GM18520 (cell line): ENCODE data around the gene FAM24B.
"Not testable (repeated sequence)": the region's sequence is repeated elsewhere in the genome, so short reads cannot be mapped to it uniquely, and the experiment has no call there.

Experiments
- ATAC-seq: cut with Tn5 transposase; IDR thresholded peaks from one replicate; pipeline ENCODE4 v1.9.1; 2021; ENCODE audit not compliant: unreplicated experiment

Gene FAM24B, protein sequence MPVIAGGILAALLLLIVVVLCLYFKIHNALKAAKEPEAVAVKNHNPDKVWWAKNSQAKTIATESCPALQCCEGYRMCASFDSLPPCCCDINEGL

DNA sequence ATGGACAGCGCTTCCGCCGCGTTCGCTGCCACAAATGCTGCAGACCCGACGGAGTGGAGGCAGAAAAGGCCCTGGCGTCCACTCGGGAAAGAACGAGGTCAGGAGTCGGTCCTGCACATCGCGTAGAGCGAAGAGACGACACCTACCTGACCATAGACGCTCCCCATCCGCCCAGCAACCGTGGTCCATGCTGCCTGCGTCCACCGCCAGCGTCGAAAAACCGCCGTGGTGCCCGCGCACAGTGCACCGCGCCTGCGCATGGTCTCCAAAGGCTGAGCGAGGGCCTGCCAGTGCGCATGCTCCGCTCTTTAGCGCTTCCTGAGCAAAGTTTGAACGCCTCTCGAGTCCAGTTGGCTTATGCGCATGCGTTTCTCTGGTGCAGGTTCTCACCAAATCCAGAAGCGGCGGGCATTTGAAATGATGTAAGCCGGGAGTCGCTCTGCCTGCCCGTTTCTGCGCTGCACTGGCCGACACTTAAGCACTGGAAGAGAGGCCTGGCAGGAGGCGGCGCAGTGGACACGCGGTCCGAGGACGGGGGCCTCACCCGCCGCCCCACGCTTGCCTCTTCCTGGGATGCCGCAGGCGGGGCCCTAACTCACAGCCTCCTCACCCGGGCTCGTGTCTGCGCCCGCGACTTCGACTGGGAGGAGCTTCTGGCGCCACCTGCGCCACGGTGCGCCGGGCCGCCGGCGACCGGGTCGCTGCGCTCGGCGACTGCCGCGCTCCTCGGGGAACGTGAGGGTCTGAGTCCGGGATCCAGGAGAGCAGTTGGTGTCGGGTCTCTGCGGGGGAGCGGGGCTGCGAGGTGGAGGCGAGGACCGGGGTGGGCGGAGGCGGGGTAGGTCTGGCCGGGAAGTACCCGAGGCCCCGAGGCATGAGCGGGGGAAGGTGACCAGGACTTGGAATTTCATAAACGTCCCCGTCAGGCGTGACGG lies at the start of gene FAM24B:
FAM24B (minus strand) TSS at position 243 of the 935 bp plus-strand sequence. CDS start 29,066 bp downstream, outside the sequence.
- peak; percentile 59 for ATAC-seq

DNA sequence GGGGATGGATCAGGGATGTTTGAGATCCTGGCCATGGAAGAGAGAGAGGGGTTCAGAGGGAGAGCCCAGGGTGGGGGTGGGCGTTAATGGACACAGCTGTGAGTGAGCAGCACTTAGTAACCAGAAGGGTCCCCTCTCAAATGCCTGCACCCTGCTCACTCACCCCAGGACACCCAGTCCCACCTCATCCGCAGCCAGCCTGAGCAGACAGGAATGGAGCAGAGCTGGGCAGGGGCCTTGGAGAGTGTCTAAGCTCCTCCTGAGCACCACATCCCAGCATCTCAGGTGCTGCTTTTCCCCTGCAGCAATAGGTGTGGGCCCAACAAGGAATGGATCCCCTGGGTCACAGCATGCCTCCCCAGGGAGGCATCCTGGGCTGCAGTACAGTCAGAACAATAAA lies 36.3 kb upstream of the FAM24B start:
- ATAC-seq, result no peak

DNA sequence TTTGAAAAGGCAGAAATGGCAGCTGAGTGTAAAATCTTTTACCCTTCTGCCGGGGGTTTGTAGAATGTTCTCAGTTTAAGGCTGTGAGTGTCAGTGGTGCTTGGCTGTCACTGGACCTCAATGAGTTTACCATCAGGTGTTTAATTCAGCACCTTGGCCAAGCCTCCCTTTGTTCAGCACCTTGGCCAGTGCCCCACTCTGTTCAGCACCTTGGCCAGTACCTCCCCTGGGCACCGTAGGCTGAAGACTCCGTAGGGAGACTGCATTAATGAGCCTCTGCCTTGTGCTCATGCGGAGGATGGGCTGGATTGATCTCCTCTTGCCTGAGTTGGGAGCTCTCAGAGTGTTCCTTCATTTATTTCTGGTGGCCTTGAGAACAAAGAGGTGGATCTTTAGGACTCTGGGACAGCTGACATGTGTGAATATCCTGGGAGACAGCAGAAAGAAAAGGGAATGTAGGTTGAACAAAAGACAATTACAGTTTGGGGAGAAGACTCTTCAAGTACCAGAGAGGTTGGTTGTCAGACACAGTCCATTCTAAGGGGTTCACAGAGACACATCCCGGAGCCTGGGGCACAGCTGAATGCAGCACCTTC lies 32.6 kb upstream of the FAM24B start:
- no peak for ATAC-seq

DNA sequence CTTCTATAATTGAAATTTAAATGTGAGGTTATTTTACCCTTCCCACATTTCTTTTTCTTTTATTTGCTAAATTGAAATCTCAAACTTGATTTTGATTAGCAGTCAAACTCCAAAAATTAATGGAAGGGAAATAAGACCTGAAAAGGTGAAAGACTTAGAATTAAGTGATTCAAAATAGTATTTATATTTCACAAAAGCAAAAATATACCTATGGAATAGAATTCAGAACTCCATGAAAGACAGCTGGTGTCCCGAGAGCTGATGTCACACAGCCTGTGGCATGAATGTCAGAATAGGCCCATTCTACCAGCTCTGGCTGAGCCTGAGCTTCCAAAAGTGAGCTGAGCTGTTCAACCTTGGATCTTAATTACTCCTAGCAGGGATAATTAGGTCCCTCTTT lies 30.9 kb upstream of the FAM24B start, which contains the start of gene FAM24A:
FAM24A (plus strand) TSS at position 301 of the 400 bp plus-strand sequence. CDS start 1,025 bp downstream, outside the sequence.
- ATAC-seq, result no peak

DNA sequence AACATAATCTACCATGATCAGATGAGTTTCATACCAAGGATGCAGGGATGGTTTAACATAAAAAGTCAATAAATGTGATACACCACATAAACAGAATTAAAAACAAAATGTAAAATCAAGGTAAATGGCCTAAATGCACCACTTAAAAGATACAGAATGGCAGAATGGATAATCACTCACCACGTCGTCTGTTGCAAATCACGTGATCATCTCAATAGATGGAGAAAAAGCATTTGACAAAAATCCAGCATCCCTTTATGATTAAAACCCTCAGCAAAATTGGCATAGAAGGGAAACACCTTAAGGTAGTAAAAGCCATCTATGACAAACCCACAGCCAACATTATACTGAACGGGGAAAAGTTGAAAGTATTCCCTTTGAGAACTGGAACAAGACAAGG lies 24.5 kb upstream of the FAM24B start:
- not testable (repeated sequence) for ATAC-seq

DNA sequence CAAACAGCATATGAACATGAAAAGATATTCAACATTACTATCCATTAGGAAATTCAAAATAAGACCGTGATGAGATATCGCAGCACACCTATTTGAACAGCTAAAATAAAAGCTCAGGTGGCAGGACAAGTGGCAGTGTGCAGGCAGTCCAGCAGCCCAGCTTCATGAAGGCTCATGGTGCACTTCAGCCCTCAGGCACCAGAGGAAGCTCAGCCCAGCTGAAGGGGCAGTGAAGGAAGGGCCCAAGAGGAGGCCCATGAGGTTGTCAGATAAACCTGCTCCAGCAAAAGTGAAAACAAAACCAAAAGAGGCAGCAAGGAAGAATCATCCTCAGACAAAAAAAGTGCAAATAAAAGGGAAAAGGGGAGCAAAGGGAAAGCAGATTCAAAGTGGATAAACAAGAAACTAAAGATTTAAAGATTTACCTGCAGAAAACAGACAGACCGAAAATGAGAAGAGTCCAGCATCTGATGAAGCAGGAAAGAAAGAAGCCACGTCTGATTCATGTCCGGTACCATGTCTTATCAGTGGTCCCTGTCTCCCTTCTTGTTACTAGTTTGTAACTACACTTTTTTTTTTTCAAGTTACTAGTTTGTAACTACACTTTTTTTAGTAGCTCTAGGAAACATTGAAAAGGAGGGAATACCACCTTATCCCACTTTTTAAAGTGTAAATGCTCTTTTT lies 15.0 kb upstream of the FAM24B start:
- no peak for ATAC-seq

DNA sequence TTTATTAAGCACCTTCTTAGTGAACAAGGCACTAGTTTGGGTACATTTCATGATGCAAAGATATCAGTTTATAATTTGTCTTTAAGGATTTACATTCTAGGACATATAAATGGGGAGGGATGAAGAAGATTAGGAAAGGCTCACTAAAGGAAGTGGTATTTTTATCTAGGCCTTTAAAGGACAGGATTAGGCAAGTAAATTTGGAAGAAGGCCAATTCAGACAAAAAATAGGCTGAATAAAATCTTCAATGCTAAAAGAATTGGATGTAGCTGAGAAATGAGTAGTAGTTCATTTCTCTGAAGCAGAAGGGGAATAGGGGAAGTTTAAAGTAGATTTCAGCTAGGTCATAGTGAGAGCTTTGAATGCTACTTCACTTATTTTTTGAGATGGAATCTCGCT lies 4.8 kb upstream of the FAM24B start:
- no peak for ATAC-seq

DNA sequence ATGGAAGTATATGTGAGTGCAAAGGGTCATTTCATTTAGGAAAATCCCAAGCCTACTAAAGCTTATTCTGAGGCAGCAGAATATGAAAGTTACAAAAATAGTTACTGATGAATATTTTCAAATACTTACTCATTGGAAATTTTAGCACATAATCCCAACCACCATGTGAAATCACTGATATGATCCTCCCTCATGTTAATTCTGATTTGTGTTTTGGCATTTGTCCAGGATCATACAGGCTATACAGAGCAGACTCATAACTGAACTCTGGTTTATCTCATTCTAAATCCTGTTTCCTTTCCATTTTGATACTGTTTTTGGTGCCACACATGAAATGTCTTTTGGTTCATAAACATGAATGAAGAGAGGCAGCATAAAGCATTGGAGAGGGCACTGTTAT lies 3.4 kb upstream of the FAM24B start:
- no peak for ATAC-seq

DNA sequence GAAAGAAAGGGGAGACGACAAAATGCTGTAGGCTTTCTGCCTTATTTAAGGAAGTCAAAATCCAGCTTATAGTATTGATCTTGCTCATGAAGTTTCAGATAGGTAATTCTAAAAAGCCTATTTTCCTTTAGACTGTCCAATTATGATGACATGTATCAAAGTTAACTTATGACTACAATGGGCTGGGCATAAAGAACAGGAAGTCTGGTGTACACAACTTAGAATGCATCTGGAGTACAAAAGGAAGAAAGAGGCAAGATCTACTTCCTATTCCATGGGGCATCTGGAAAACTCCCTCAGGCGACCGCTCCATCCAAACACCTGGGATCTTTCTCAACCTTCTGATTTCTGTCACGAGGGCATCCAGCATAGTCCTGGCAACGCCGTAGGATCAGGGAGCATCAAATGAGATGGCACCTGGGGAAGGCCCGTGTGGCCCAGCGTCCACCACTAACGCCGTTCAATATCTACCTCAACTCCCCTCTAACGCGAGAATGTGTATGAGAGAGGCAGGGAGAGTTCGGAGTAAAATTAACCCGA lies 512 bp downstream of the FAM24B start:
- no peak for ATAC-seq

DNA sequence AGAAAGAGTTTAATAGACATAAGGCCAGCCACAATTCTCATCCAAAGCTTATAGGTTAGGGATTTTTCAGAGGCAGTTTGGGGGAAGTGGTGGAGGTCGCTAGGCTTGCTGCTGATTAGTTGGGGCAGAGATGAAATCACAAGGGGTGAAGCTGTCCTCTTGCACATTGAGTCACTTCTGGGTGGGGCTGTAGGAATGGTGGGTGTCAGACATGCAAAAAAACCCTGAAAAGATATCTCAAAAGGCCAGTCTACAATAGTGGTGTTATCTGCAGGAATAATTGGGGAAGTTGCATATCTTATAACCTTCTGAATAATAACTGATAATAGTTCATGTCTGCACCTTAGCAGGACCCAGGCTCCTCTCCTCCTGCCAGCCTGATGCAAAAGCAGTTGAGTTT lies 2.1 kb downstream of the FAM24B start:
- no peak for ATAC-seq

DNA sequence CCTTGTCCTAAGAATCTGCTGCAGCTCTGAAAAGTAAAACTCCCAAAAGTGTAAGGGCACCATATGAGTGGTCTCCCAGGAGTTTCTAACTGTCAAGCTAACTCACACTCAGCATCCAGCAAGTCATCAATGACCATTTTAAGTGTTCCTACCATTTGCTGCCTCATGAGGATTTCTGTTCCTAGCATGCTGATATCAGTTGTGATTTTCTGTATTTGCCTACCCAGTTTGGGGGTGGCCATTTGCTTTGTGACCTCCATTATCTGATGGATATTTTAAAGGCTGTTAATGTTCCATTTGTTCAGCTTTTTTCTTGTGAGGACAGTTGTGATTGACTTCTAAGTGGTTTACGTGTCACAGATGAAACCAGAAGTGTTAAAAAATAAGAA lies 2.9 kb downstream of the FAM24B start:
- no peak for ATAC-seq

DNA sequence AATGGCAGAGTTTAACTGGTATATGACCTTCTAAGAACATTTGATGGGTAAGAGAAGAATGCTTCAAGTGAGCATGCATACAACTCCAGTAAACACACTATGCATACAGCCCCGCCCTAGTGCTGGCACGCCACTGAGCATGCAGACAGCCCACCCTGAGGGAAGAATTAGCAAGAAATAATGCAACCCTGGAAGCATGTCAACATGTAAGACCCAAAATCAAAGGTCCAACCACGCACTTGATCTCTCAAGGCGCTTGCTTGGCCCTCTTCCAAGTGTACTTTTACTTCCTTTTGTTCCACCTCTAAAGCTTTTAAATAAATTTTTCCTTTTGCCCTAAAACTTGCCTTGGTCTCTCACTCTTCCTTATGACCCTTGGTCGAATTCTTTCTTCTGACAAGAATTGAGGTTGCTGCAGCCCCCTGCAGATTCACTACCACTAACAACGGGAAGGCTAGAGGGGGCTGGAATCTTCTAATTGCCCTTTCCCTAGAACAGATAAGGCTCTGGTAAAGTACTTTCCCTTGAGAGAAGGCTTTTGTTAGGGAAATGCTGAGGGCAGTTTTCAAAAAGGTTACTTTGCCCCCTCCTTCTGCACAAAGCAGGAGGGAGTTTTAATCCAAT lies 3.4 kb downstream of the FAM24B start:
- no peak for ATAC-seq

DNA sequence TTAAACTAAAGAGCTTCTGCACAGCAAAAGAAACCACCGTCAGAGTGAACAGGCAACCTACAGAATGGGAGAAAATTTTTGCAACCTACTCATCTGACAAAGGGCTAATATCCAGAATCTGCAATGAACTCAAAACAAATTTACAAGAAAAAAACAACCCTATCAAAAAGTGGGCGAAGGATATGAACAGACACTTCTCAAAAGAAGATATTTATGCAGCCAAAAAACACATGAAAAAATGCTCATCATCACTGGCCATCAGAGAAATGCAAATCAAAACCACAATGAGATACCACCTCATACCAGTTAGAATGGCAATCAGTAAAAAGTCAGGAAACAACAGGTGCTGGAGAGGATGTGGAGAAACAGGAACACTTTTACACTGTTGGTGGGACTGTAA lies 7.4 kb downstream of the FAM24B start:
- not testable (repeated sequence) for ATAC-seq

DNA sequence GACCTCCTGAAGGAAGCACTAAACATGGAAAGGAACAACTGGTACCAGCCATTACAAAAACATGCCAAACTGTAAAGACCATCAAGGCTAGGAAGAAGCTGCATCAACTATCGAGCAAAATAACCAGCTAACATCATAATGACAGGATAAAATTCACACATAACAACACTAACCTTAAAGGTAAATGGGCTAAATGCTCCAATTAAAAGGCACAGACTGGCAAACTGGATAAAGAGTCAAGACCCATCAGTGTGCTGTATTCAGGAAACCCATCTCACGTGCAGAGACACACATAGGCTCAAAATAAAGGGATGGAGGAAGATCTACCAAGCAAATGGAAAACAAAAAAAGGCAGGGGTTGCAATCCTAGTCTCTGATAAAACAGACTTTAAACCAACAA lies 10.6 kb downstream of the FAM24B start:
- not testable (repeated sequence) for ATAC-seq

DNA sequence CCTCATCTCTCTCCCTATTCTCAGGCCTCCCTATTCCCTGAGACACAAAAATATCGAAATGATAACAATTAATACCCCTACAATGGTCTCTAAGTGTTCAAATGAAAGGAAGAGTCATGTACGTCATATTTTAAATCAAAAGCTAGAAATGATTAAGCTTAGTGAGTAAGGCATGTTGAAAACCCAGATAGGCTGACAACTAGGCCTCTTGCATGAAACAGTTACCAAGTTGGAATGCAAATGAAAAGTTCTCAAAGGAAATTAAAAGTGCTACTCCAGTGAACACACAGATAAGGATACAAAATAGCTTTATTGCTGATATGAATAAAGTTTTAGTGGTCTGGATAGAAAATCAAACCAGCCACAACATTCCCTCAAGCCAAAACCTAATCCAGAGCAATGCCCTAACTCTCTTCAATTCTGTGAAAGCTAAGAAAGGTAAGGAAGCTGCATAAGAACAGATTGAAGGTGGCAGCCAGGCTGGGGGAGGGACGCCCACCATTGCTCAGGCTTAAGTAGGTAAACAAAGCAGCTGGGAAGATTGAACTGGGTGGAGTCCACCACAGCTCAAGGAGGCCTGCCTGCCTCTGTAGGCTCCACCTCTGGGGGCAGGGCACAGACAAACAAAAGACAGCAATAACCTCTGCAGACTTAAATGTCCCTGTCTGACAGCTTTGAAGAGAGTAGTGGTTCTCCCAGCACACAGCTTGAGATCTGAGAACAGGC lies 12.5 kb downstream of the FAM24B start:
- ATAC-seq, result not testable (repeated sequence)

DNA sequence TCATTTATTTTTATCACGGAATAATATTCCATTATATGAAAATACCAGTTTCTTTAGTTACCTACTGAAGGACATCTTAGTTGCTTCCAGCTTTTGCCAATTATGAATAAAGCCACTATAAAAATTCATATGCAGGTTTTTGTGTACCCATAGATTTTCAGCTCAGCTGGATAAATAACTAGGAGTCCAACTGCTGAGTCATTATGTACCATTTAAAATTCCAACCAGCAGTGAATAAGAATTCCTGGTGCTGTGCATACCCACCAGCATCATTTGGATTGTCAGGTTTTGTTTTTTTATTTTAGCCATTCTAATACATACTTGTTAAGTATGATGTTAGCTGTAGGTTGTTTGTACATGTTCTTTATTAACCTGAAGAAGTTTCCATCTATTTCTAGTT lies 14.5 kb downstream of the FAM24B start:
- ATAC-seq, result no peak

DNA sequence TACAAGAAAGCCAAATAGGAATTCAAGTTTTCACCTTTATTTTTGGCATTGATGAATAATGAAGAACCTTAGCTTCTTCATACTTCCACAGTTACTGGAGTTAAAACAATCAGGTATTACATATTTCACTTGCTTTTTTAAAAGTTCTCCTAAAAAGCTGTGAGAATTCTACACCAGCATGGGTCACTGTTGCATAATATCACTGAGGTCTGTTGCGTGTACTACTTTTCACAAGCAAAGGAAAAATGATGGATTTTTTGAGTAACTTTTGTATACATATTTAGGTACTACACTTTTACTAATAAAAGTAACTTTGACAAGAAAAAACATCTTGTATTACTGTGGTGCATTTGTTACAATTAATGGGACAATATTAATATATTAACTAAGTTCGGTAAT lies 15.2 kb downstream of the FAM24B start:
- ATAC-seq, result no peak

DNA sequence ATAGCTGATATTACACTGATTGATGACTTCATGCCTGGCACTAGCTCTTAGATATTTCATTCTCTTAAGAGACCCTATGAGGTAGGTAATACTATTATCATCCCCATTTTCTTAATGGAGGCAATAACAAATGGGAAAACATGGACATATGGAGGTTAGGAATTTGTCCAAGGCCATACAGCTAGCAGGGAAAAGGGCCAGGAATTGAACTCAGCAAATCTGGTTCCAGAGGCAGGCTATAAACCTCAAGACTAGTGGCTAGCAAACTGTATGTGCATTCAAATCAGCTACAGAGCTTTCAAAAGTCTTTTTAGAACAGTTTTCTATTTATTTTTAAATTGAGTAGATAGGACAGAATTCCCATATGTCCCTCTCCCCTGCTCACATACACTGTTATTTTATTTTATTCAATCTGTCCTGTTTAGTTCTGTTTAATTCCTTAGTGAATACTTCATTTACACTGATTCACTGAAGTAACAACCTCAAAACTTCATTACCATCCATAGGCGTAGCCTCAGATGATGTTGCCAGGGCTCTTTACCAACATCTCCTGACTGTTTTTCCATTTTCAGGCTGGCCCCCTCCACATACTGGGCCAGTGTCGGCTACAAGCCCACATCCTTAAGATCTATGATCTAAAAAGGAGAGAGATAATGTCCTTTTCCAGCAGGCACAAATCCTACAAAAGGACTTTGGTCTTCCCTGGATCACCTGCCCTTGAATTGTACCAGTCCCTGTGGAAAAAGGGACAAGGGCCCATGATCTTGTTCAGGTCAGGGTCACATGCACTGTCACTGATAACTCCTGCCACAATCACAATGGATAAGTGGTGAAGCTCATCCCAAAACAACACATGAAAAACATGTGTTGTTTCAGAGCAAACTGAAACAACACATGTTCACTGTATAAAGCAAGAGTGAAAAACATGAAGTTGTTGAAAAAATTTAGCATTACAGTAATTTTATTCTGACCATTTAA lies 15.9 kb downstream of the FAM24B start:
- no peak for ATAC-seq

DNA sequence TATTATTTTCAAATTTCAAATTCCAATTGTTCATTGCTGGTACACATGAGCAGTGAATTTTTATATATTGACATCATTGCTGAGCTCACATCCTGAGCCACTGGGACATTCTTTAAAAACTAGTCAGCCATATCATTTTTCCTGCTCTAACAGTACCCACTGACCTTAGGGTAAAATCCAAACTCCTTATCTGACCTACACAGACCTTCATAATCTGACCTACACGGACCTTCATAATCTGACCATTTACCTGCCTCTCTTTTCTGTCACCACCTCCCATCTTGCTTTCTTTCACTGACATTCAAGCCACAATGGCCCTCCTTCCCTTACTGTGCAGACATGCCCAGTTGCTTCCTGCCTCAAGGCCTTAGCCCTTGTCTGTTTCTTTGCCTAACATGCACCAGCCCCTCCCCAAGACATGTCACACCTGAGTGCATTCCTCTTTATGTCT lies 17.6 kb downstream of the FAM24B start:
- no peak for ATAC-seq
